Neural progenitor cell (in vitro differentiated cells): Measurements from ENCODE around the gene PXDN.

Source experiments
- CTCF ChIP-seq: fragments of 200-600 bp; sonication (generic); IDR thresholded peaks from 2 replicates; pipeline ENCODE4 v1.5.1; 2017; ENCODE audit warnings: antibody characterized with exemption, mild to moderate bottlenecking
- EZH2 ChIP-seq: fragments of 200-600 bp; sonication (generic); IDR thresholded peaks from 2 replicates; pipeline ENCODE4 v1.6.1; 2017; ENCODE audit warnings: antibody characterized with exemption, mild to moderate bottlenecking, moderate library complexity
- EZH2phosphoT487 ChIP-seq: fragments of 200-600 bp; sonication (generic); IDR thresholded peaks from 2 replicates; pipeline ENCODE4 v1.6.1; 2017; ENCODE audit warnings: antibody characterized with exemption

GRCh38 chr2:1793001-1793867 is 48.9 kb upstream of the PXDN start:
- TF ChIP-seq CTCF = no peak
- no peak for TF ChIP-seq EZH2
- TF ChIP-seq EZH2phosphoT487 = no peak
